SHP77 (cell line): Measurements from ENCODE around the gene MRGPRG.
A peak's percentile ranks its signal among the peaks of the same experiment; 100 is the strongest.
"Not testable (repeated sequence)": the region's sequence is repeated elsewhere in the genome, so short reads cannot be mapped to it uniquely, and the experiment has no call there.

Source experiments
- DNase-seq, 2 experiments: peaks; one replicate each; lab custom pipeline; 2025; lab: John Stamatoyannopoulos, UW

MRGPRG gene, protein sequence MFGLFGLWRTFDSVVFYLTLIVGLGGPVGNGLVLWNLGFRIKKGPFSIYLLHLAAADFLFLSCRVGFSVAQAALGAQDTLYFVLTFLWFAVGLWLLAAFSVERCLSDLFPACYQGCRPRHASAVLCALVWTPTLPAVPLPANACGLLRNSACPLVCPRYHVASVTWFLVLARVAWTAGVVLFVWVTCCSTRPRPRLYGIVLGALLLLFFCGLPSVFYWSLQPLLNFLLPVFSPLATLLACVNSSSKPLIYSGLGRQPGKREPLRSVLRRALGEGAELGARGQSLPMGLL

DNA sequence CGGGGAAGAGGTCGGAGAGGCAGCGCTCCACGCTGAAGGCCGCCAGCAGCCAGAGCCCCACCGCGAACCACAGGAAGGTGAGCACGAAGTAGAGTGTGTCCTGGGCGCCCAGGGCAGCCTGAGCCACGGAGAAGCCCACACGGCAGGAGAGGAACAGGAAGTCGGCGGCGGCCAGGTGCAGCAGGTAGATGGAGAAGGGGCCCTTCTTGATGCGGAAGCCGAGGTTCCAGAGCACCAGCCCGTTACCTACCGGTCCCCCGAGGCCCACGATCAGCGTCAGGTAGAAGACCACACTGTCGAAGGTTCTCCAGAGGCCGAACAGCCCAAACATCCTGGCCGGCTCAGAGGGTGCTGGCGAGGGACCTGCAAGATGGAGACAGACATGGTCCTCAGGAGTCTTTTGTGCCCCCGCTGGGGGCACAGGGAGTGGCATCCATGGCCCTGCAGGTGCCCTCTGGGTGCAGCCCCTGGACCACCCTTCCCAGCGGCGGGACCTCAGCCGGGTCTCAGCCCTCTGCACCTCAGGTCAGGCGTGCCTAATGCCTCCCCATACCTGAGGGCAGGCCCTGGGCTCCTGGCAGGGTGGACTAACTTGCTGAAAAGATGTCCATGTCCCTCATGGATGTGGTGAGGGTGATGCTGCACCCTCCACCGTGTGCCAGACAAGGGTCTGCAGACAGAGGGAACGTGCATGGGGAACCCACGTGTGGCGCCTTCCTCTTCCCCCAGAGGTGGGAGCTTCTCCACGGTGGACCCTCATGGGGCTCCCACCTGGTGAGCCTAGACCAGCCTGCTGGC lies at the start of gene MRGPRG:
Gene MRGPRG, minus strand, starts transcription at position 331 of the 798 bp plus-strand sequence. Its CDS starts 0 bp downstream, at position 331.
- DNase-seq: no peak

DNA sequence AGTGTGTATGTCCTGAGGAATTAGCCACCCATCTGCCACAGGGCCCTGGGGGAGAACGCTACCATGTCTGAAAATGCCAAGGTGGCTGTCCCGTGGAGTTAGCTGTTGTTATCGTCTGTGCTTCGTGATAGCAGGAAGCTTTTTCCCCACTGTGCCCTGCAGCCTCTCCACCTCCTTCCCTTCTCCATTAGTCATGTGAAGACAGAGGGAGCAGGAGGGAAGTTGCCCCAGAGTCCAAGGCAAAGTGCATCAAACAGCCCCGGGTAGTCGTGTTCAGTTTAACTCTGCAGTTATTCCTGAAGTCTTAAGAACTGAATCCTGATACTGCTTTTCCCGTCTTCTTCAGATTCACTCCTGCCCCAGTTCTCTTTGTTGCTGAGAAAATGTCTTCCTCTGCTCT lies 43.9 kb upstream of the MRGPRG start:
- not testable (repeated sequence) for DNase-seq

DNA sequence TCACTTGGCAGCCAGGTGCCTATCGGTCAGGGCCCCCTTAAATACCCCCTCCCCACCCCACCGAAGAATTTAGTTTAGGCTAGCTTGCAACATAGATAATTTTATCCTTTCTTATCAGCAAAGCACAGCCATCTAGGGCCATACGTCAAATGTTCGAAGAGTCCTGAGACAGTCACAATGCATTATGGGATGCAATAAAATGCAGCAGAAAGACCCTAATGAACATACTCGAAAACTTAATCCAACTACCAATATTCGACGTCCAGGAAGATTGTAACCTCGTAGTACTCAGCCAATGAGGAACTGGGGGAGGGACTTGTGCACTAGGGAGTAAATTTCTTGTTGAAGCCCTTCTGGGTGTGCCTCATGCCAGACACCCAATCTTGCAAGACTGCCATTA lies 43.2 kb upstream of the MRGPRG start:
- DNase-seq: not testable (repeated sequence)

DNA sequence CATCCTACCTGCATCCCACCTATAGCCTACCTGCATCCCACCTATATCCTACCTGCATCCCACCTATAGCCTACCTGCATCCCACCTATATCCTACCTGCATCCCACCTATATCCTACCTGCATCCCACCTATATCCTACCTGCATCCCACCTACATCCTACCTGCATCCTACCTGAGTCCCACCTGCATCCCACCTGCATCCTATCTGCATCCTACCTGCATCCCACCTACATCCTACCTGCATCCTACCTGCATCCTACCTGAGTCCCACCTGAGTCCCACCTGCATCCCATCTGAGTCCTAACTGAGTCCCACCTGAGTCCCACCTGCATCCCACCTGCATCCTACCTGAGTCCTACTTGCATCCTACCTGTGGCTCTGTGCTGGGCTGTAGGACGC lies 38.9 kb upstream of the MRGPRG start:
- not testable (repeated sequence) for DNase-seq

DNA sequence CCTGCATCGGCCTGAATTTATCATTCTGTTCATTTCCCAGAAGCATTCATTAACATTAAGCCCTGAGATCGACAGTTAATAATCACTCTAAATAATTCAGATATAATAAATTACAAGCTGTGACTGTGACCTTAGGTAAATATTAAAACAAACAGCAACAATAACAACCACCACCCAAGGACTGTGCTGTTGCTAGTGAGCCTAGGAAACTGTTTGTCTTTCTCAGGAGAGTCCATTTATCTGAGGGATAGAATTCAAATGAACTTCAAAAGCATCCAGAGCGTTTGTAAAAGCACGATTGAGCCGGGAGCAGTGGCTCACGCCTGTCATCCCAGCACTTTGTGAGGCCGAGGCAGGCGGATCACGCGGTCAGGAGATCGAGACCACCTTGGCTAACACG lies 36.6 kb upstream of the MRGPRG start:
- DNase-seq: not testable (repeated sequence)

DNA sequence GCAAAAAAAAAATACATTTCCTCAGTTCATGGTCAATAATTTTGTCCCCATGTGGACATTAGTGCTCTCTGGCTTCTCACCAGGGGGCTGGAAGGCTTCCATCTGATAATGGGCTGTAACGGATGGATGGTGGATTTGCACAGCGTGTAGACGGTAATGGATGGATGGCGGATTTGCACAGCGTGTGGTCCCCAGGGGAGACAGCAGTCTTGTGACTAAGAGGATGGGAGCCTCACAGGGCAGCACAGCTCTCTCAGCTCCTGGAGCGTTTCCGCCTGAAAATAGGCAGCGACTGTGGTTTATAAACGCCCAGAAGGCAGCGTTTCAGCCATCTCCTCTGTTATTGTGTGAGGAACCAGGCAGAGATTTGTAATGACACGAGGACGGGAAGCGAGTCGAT lies 36.2 kb upstream of the MRGPRG start:
- not testable (repeated sequence) for DNase-seq

DNA sequence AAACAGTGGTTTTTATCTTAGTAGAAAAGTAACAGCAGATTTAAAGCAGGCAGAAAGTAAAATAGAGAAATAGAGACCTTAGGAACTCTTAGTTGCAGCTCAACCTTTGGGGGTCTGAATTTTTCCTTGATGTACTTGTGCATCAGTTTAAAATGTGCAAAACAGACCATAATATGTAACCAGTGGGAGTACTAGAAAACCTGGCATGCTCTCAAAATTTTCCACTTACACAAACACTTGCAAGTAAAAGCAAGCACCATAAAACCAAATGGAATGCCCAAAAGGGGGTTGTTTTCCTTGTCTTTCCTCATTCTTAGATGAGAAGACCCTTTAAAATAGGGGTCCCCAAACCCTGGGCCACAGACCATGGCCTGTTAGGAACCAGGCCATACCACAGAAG lies 26.5 kb upstream of the MRGPRG start:
- no peak for DNase-seq

DNA sequence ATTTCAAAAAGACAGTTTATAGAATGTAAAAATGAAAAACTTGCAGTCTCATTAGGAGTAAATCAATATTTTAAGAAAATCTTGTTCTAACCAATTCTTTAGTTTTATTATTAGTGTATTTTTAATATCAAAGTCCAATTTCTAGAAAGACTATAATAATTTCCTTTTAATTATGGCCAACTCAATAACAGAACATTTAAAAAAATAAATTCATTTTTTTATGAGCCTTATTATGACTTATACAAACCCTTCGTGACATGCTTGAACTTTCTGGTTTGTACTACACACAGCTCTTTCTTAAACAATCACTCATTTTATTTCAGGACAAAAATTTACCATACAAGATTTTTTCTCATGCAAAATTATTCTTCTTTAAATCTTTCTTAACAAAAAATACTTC lies 25.3 kb upstream of the MRGPRG start:
- DNase-seq: no peak

DNA sequence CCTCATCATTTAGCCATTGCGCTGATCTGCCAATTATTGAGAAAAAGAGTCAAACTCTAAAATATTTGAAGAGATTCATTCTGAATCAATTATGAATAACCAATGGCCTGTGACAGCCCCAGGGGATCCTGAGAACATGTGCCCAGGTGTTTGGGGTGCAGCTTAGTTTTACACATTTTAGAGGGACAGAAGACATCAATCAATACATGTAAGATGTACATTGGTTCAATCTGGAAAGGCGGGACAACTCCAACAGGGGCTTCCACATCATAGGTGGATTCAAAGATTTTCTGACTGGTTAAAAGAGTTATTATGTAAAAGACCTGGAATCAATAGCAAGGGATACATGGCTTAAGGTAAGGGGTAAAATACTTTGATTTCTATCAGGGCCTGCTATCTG lies 18.5 kb upstream of the MRGPRG start:
- DNase-seq: no peak

DNA sequence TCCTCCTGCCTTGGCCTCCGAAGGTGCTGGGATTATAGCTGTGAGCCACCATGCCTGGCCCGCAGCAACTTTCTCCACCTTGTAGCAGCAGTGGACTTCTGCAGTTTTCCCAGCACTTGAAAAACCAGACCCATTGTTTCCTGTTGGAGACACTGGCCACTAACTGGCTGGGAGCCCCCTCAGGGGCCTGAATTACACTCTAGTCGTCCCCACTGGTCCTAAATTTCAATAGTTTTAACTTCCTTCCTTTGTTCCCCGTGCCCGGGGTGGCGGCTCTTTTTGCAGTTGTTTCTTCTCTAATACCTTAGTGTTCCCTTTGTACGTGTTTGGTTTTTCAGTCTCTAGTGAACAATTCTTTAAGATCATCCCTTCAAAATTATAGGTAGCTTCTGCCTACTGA lies 16.2 kb upstream of the MRGPRG start:
- DNase-seq: no peak

DNA sequence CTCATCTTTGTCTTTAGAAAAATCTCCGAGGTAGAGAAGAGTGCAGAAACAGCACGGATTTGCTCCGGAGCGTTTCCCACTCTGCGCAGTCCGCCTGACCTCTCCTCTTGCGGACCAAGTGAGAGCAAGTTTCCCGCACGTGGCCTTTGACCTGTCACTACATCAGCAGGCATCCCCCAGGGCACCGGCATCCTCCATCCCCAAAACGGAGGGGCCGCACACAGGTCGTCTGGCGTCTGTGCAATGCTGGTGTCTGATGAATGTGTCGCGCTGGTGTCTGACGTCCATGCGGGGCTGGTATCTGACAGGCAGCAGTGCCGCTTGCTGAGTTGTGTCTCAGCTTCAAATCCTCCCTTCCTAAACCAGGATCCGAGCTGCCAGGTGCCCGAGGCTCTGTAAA lies 14.3 kb upstream of the MRGPRG start:
- no peak for DNase-seq

DNA sequence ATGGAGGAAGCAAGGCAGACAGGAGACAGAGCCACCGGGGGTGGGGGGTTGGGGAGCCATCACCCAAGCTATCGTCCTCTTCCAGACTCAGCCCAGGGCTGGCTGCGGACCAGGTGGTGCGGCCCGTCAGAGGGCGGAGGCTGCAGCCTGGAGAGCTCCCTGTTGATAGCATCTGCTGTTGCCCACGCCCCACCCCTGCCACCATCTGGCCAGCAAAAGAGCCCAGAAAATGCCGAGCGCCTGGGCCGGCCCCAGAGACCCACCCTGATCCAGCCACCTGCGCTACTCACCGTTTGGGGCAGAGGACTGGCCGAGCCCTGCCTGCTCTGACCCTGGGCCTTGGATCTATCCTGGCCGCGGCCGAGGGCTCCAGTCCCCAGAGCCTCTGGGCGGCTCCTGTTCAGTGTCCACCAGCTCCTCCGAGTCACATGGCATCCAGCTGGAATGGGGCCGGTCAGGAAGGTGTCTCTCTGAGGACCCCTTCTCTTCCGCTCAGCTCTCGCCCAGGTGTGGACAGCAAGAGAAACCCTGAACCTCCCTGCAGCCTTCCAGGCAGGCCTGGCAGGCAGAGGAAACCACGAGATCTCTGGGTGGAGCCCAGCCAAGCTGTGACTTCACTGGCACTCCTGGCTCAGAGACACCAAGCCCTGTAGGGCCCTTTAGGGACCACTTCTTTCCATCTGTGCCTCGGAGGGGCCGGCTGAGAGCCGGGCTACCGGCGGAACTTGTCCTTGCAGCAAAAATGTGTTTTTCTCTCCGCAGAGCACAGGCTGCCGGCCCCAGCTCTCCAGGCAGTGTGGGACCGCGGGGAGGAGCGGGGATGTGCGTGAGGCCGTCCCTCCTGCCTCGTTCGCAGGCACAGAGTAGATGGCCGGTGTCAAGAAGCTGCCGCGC lies 13.5 kb upstream of the MRGPRG start, which contains the start of gene MRGPRE:
Gene MRGPRE, minus strand, starts transcription at position 567 of the 894 bp plus-strand sequence. CDS start 3,618 bp downstream, outside the sequence.
- peak in 1 of 2 experiments; percentile 61 for DNase-seq

DNA sequence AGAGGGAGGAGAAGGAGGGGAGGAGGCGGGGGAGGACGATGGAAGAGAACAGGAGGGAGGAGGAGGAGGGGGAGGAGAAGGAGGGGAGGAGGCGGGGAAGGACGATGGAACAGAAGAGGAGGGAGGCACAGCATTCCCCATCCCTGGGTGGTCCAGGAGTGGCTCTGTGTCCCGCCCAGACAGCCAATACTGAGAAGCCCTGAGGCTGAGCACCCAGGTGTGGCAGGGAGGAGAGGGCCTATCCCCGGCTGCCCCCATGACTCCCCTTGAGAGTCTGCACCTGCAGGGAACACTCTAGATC lies 12.9 kb upstream of the MRGPRG start:
- no peak for DNase-seq

DNA sequence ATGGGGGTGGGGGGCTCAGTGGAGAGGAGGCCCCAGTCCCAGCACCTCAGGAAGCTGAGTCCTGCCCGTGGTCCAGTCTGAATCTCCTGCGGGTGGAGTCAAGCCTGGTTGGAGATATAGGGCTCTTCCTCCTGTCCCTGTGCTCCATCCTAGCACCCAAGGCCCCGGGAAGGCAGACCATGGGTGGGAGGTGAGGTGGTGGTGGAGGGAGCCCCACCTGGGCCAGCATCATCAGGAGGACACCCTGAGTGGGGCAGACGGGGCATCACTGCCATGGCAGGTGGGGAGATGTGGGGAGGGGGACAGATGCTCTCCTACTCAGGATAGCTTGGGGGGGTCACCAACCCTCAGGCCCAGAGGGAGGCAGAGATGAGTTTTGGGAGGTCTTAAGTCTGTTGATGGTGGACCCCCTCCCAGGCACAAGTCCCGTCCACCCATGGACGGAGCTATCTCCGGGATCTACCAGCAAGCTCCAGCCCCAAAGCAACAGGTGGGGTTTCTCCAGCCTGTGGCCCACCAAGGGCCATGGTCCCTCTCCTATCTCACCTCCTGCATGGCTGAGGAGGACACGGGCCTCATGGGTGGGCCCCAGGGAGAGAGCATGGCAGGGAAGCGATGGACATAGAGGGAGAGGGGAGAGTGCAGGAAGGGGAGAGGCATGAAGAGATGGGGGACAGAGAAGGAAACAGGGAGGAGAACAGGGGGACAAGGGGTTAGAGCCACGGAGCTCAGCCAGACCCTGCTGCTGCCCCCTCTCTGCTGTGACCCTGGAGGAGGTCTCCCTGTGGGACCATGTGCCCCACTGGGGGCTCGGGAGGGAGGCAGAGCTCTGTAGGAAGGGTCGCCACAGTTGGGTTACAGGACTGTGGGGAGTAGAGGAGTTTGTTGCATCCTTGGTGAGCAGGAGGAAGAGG lies 12.3 kb upstream of the MRGPRG start:
- no peak for DNase-seq

DNA sequence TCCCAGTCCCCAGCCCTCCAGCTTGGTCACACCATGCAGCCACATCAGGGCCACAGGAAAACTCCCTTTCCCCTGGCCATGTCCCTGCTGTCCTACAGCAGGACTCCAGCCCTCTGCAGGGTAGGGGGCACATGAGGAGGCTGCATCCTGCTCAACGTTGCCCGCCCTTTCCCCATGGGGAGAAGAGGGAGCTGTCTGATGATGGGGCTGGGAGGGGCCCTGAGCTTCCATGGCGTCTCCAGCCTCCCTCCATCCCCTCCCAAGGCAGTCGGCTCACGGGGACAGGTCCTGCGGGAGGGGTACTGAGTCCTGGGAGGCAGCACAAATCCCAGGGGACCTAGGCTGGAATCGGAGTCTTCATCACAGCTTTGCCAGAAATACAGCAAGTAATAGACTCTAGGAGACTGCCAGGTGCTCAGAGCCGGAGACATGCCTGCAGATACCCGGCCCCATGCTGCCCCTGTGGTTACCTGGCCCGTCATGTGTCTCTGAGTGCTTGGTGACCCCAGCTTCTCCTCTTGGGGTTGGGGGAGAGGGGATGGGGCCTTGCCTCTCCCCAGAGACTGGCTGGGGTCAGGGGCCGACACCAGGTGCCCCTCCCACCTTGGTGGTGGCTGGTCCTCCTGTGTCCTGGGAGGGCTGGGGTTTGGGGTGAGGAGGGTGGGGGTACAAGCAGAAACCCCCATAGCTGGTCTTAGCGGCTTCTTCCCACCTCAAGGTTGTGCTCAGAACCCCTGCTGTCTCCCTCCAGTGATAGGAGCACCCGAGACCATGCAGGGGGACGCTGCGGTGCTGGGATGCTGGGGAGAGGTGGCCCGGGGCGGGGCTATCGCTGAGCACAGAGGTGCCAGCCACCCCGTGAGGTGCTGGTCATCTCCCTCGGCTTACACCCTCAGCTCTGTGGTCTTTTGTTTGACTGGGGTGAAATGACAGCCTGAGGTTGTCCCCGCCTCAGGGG lies 11.3 kb upstream of the MRGPRG start:
- DNase-seq: no peak

DNA sequence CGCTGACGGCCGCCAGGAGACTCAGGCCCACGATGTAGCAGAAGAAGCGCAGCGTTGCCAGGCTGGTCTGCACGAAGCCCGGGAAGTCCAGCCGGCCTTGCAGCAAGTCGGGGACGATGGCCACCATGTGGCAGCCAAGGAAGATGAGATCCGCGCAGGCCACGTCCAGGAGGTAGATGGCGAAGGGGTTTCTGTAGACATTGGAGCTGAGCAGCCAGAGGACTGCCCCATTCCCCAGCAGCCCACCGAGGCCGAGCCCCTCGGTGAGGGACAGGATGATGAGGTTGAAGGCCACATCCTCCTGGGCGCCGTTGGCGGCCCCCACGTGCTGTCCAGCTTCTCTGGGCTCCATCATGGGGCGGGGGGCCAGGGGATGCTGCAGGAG lies 9.8 kb upstream of the MRGPRG start:
- no peak for DNase-seq

DNA sequence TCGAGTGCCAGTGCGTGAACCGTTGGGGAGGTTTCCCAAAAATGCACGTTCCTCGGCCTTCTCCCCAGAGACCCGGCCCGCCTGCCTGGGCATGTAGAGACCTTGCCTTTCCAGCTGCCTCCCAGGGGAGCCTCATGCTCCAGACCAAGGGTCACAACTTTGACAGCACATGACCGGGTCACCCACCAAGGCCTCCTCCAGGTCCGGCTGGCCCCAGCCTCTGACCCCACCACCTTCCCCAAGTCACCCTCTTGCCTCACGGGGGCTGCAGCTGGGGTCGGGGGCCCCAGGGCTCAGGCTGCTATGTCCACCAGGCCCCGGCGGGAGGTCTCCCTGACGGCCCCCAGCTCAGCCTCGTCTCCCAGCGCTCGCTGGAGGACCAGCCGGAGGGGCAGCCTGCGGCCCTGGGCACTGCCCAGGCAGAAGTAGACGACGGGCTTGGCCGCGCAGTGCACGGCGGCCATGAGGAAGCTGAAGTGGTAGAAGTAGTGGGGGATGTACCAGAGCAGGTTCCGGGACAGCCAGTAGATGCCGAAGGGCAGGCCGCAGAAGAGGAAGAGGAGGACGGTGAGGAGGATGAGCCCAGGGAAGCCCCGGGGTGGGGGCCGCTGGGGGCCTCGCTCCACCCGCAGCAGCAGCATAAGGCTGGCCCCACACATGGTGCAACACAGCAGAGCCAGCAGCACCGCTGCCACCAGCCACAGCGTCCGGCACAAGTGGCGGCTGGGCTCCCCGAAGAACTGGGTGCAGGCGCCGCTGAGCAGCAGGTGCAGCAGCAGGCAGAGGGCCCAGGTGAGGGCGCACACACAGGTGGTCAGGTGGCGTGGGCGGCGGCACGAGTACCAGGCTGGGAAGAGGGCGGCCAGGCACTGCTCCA lies 9.2 kb upstream of the MRGPRG start:
- no peak for DNase-seq

DNA sequence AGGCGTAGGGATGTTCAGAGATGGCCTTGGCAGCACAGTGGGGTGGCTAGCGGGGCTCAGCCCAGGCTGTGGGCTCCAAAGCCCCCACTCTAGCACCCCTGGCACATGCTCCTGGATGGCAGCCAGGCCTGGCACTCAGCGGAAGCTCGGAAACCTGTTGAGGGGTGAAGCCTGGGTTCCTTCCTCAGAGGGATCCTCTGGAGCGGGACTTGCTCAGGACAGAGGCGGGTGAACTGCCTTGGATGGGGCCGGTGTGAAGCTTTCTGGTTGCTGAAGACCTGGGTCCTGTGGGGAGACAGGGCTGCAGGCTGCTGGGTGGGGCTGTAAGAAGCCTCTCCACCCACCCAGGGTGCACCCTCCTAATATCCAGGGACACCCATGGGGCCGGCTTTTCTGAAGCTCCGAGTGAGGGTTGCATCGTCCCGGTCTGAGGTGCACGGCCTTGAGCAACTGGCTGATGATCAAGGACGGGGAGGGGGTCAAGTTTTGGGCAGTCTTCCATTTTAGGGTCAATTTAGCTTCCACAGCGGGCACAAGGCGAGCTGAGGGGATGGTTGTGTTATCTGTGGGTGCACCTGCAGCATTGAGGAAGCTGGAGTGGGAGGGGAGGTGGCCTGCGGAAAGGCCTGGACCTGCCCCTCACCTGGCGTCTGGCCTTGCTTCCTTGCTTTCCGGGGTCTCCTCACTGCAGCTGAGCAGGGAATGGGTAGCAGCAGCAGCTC lies 8.4 kb upstream of the MRGPRG start:
- no peak for DNase-seq
